Heart left ventricle (tissue), 16 donors: Measurements from ENCODE around the gene PRELID2. TPM values are rescaled to one million over a fixed set of nuclear protein-coding genes. Genes with fewer than 3 reads are reported as not detected.

Experiments
- ATAC-seq, 4 donors: fragments of 200-7000 bp; cut with Tn5 transposase; one replicate each; pipeline ENCODE4 v1.9.1; 2020 to 2022; ENCODE audit warnings: moderate library complexity in 4 of 4, mild to moderate bottlenecking in 3 of 4, moderate number of reproducible peaks in 1 of 4
- DNase-seq, 5 donors: peaks; one replicate each; pipeline ENCODE4 v3.0.0-alpha.2; 2020
- H3K27ac ChIP-seq, 12 donors: fragments of 200-600 bp; sonication (generic) in 4 of 12; one replicate each; pipeline versions ENCODE4 v1.5.0 to v1.8.0; 2016 to 2022; ENCODE audit warnings: mild to moderate bottlenecking in 2 of 12
- H3K27me3 ChIP-seq, 9 donors: fragments of 200-600 bp; sonication (generic) in 2 of 9; one replicate each; pipeline versions ENCODE4 v1.5.1 to v1.8.0; 2016 to 2022; ENCODE audit warnings: mild to moderate bottlenecking in 3 of 9
- H3K36me3 ChIP-seq, 9 donors: fragments of 200-600 bp; sonication (generic) in 2 of 9; one replicate each; pipeline versions ENCODE4 v1.5.0 to v1.8.0; 2018 to 2022; ENCODE audit warnings: mild to moderate bottlenecking in 2 of 9
- H3K4me1 ChIP-seq, 12 donors: fragments of 200-600 bp; sonication (generic) in 4 of 12; one replicate each; pipeline versions ENCODE4 v1.5.0 to v1.8.0; 2016 to 2022; ENCODE audit warnings: mild to moderate bottlenecking in 3 of 12
- H3K4me3 ChIP-seq, 12 donors: fragments of 200-600 bp; sonication (generic) in 4 of 12; one replicate each; pipeline versions ENCODE4 v1.5.0 to v1.8.0; 2017 to 2022; ENCODE audit warnings: mild to moderate bottlenecking in 9 of 12, moderate library complexity in 4 of 12
- H3K9me3 ChIP-seq, 12 donors: fragments of 200-600 bp; sonication (generic) in 4 of 12; one replicate each; pipeline versions ENCODE4 v1.5.0 to v1.8.0; 2016 to 2022; ENCODE audit warnings: mild to moderate bottlenecking in 1 of 12
- CTCF ChIP-seq, 12 donors: fragments of 200-600 bp; sonication (generic) in 4 of 12; IDR thresholded peaks; one replicate each; pipeline versions ENCODE4 v1.5.0 to v1.8.0; 2018 to 2022; ENCODE audit warnings: antibody characterized with exemption in 12 of 12, mild to moderate bottlenecking in 5 of 12
- POLR2A ChIP-seq, 2 donors: fragments of 450-650 bp; IDR thresholded peaks; one replicate each; pipeline ENCODE4 v1.6.1; 2017; ENCODE audit warnings: antibody characterized with exemption in 2 of 2, mild to moderate bottlenecking in 2 of 2, moderate library complexity in 2 of 2
- WGBS, 4 donors: extraction: QIAGEN DNeasy Blood & Tissue Kit in 2 of 4; methylation state at CpG; one replicate each; pipeline versions ENCODE4 v1.1.5 to v1.1.7; 2013 to 2018; 5-methylcytosine and 5-hydroxymethylcytosine counted together
- intact Hi-C, 10 donors: fragments of 100-400 bp; cut with DNase I; formaldehyde crosslinking; loops; one replicate each; pipeline versions ENCODE4 v1.11.1 to v1.14.2; 2022
- polyA plus RNA-seq, 2 donors: library from polyadenylated mRNA; stranded (reverse); fragments of 200-250 nt; gene quantifications; one replicate each; pipeline ENCODE4 v1.2.3, GENCODE V29; 2013
- total RNA-seq, 9 donors: library from RNA; depleted of rRNA in 2 of 9; stranded (reverse); fragments of >200 nt in 2 of 9; fragmentation: NEBNext Ultra II Directional in 3 of 9; extraction: Animal tissue kit (Norgen Biotek cat#: 25700) in 3 of 9; gene quantifications; one replicate each; pipeline versions ENCODE4 v1.1.0 to v1.2.4, GENCODE V29; 2016 to 2023
- donor health status: ischemic (EF 13 %, LVEDD 7.1; RV severe dilation, severe dysfunction).
- donor health status: healthy with polysubstance abuse.
- donor health status: DM: no; HTN: yes; CAD: no.
- donor health status: DM: no; HTN: no; CAD: no.
- donor health status: ischemic (EF 25% LVEDD 6.9; RV normal size, moderate dysfunction).
- donor health status: ischemic (EF 25% LVEDD 5.7; RV mildly dilated, moderate dysfunction).
- donor health status: healthy.
- donor health status: DM: yes; HTN: yes; CAD: no.
- donor health status: ischemic (EF 35%, LVEDD 5.7; RV mildly dilated, moderate dysfunction).
- donor health status: nonischemic (EF 11% LVEDD 7.7; RV severe dilation, severe dysfunction).
- donor health status: DM: yes; HTN: yes; CAD: no.
- donor health status: PGD.
- donor health status: ischemic (EF 29% LVEDD 5.4; RV normal size, mild dysfunction).
- donor health status: nonischemic (EF 23%, LVEDD 6.1; RV moderate dilation, normal function).

The PRELID2 gene
- total and polyA plus RNA-seq, 11 donors: 1.2 to 26.7 (median 9.1) TPM

GRCh38 chr5:145854651-145855258, 19.6 kb upstream of the PRELID2 start:
- TF ChIP-seq CTCF (IDR thresholded peaks at IDR 0.05) (no peak), POLR2A (IDR thresholded peaks at IDR 0.05) (no peak)
- peak in 2 of 4 donors; percentile 35 to 39 for ATAC-seq
- intact Hi-C loops: loop anchor here in 1 of 10 donors (10.0 kb wide), 1 partner anchor 190 kb away; no protein-coding TSS in a partner anchor
- peaks cover 0 to 15% (median 7%) of the 10 kb centered on the region in 12 donors for H3K4me1 ChIP-seq
- DNase-seq: no peak
- no peaks in the 10 kb centered on the region for H3K9me3 ChIP-seq
- H3K27ac ChIP-seq: no peak overlapping the region
- no peak overlapping the region for H3K4me3 ChIP-seq
- WGBS, 4 donors: 91 to 96% (median 92%) methylated on average over 2 of the region's 2 CpGs
- H3K36me3 ChIP-seq: no peaks in the 10 kb centered on the region
- H3K27me3 ChIP-seq: no peaks in the 10 kb centered on the region

GRCh38 chr5:145853781-145854376, 18.7 kb upstream of the PRELID2 start:
- 95 to 97% (median 97%) methylated on average over 3 of the region's 3 CpGs for WGBS, 4 donors
- Histone ChIP-seq H3K4me3 (no peak overlapping the region), H3K4me1 (peaks cover 0 to 12% (median 4%) of the 10 kb centered on the region in 12 donors), H3K27ac (no peak overlapping the region), H3K9me3 (no peaks in the 10 kb centered on the region), H3K27me3 (no peaks in the 10 kb centered on the region), H3K36me3 (no peaks in the 10 kb centered on the region)
- no peak for DNase-seq
- TF ChIP-seq CTCF (IDR thresholded peaks at IDR 0.05) (no peak), POLR2A (IDR thresholded peaks at IDR 0.05) (no peak)
- ATAC-seq: no peak
- intact Hi-C loops: loop anchor here in 1 of 10 donors (10.0 kb wide), 1 partner anchor 191 kb away; no protein-coding TSS in a partner anchor

DNA sequence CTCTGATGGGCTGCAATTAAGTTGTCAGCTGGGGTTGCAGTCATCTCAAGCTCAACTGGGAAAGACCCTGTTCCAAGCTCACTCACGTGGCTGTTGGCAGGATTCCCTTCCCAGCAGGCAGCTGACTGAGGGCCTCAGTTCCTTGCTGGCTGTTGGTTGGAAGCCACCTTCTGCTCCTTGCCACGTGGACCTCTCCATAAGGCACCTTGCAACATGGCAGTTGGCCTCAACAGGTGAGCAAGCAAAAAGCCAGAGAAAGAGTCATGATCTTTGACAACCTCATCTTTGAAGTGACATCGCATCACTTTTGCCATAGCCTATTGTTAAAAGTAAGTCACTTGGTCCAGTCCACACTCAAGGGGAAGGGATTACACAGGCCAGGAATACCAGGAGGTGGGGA, 17.8 kb upstream of the PRELID2 start:
- intact Hi-C loops: loop anchor here in 1 of 10 donors (10.0 kb wide), 1 partner anchor 192 kb away; no protein-coding TSS in a partner anchor
- ATAC-seq (no peak), DNase-seq (no peak)
- no peak overlapping the region for H3K4me3 ChIP-seq
- no peaks in the 10 kb centered on the region for H3K27me3 ChIP-seq
- no peaks in the 10 kb centered on the region for H3K36me3 ChIP-seq
- H3K4me1 ChIP-seq: peaks cover 0 to 12% (median 4%) of the 10 kb centered on the region in 12 donors
- TF ChIP-seq CTCF (IDR thresholded peaks at IDR 0.05) (no peak), POLR2A (IDR thresholded peaks at IDR 0.05) (no peak)
- WGBS, 4 donors: 64 to 76% (median 73%) methylated on average over 3 of the region's 3 CpGs
- H3K9me3 ChIP-seq: no peaks in the 10 kb centered on the region
- no peak overlapping the region for H3K27ac ChIP-seq

- Histone ChIP-seq H3K27me3 (no peaks in the 10 kb centered on the region), H3K9me3 (no peaks in the 10 kb centered on the region), H3K36me3 (no peaks in the 10 kb centered on the region), H3K4me1 (no peaks in the 10 kb centered on the region), H3K27ac (no peak overlapping the region), H3K4me3 (no peak overlapping the region)
- ATAC-seq (no peak), DNase-seq (no peak)
- intact Hi-C loops: loop anchor here in 1 of 10 donors (10.0 kb wide), 1 partner anchor 66 kb away; no protein-coding TSS in a partner anchor
- TF ChIP-seq CTCF (IDR thresholded peaks at IDR 0.05) (no peak), POLR2A (IDR thresholded peaks at IDR 0.05) (no peak)
- WGBS, 4 donors: 71 to 91% (median 83%) methylated on average over 1 of the region's 1 CpG
Observed at GRCh38 chr5:145848854-145849253, 13.7 kb upstream of the PRELID2 start.
